HepG2 (cell line): Measurements from ENCODE around the gene HTATSF1. TPM values are rescaled to one million over a fixed set of nuclear protein-coding genes. Genes with fewer than 3 reads are reported as not detected.

Source experiments
- ATAC-seq: fragments of 200-7000 bp; cut with Tn5 transposase; 3 replicates; pipeline ENCODE4 v1.9.1; 2020; ENCODE audit warnings: mild to moderate bottlenecking, moderate library complexity
- BruUV-seq: library from RNA; stranded (reverse); fragments of 400-500 nt; replicated peaks from 2 replicates; lab custom pipeline; 2021; lab: Mats Ljungman, UMichigan
- CTCF ChIA-PET: fragments of 300-600 bp; formaldehyde crosslinking; extraction: SDS; loops from one replicate; lab custom pipeline; 2021; ENCODE audit warnings: low total read pairs, inconsistent platforms, low intra/inter-chr PET ratio; lab: Yijun Ruan, JAX
- POLR2A ChIA-PET: fragments of 350-600 bp; sonication (Branson Sonifier 250); formaldehyde crosslinking; loops from one replicate; lab custom pipeline; 2020; ENCODE audit warnings: antibody characterized with exemption, inconsistent platforms; lab: Yijun Ruan, JAX
- DNase-seq: peaks from one replicate; pipeline ENCODE4 v3.0.0-alpha.2; 2015; ENCODE audit warnings: low spot score
- FAIRE-seq: peaks from 3 replicates; lab custom pipeline; 2011; peaks lifted over from hg19 to GRCh38; lab: Jason Lieb, UNC
- H2AFZ ChIP-seq: one replicate; pipeline ENCODE4 v1.6.1; 2011; ENCODE audit warnings: low read length, inconsistent platforms
- H3K27ac ChIP-seq: fragments of 300-600 bp; 3 replicates; pipeline ENCODE4 v1.8.0; 2011; ENCODE audit warnings: mixed run types, mild to moderate bottlenecking, mixed read lengths, low read length, inconsistent platforms; ENCODE audit not compliant: insufficient read depth; ENCODE audit errors: extremely low read length
- H3K27me3 ChIP-seq, 2 experiments: fragments of 200-600 bp in 1 of 2; 2 replicates in 1 of 2; 3 replicates in 1 of 2; pipeline versions ENCODE4 v1.6.0 to v1.8.0; 2011; ENCODE audit warnings: low read length in 2 of 2, mild to moderate bottlenecking in 2 of 2, moderate library complexity in 2 of 2, inconsistent platforms in 1 of 2; ENCODE audit not compliant: insufficient read depth in 2 of 2, control insufficient read depth in 1 of 2
- H3K36me3 ChIP-seq, 2 experiments: fragments of 200-600 bp in 1 of 2; replicated peaks in 1 of 2; 2 replicates in 1 of 2; 3 replicates in 1 of 2; pipeline versions ENCODE4 v1.5.1 to v1.8.0; 2011; ENCODE audit warnings: low read length in 2 of 2, inconsistent platforms in 1 of 2; ENCODE audit not compliant: insufficient read depth in 2 of 2, control insufficient read depth in 1 of 2
- H3K4me1 ChIP-seq: 2 replicates; pipeline ENCODE4 v1.5.1; 2012; ENCODE audit warnings: low read length, inconsistent platforms; ENCODE audit not compliant: insufficient read depth
- H3K4me2 ChIP-seq: 2 replicates; pipeline ENCODE4 v1.6.0; 2011; ENCODE audit warnings: low read depth, low read length, inconsistent platforms
- H3K4me3 ChIP-seq, 3 experiments: fragments of 200-600 bp in 1 of 3; sonication (generic), shearing (Covaris generic) in 1 of 3; replicated peaks in 1 of 3; 2 replicates each; pipeline ENCODE4 v1.5.1; 2011 to 2016; ENCODE audit warnings: low read length in 3 of 3, inconsistent platforms in 2 of 3, low read depth in 2 of 3, mild to moderate bottlenecking in 2 of 3, control low read depth in 1 of 3, mixed read lengths in 1 of 3; ENCODE audit not compliant: insufficient read depth in 1 of 3
- H3K79me2 ChIP-seq: one replicate; pipeline ENCODE4 v1.6.1; 2011; ENCODE audit warnings: low read length, inconsistent platforms; ENCODE audit not compliant: insufficient read depth
- H3K9ac ChIP-seq: 2 replicates; pipeline ENCODE4 v1.6.0; 2011; ENCODE audit warnings: mild to moderate bottlenecking, low read depth, low read length, inconsistent platforms; ENCODE audit not compliant: insufficient read depth
- H3K9me3 ChIP-seq: 2 replicates; pipeline ENCODE4 v1.5.1; 2012; ENCODE audit warnings: mild to moderate bottlenecking, low read length
- H4K20me1 ChIP-seq: 2 replicates; pipeline ENCODE4 v1.6.0; 2011; ENCODE audit warnings: inconsistent platforms, mild to moderate bottlenecking, low read length, moderate library complexity; ENCODE audit not compliant: insufficient read depth
- DMTF1 ChIP-seq: sonication (generic); formaldehyde crosslinking; IDR thresholded peaks from 2 replicates; pipeline ENCODE4 v1.4.0; 2020; ENCODE audit warnings: mild to moderate bottlenecking, missing genetic modification reagents
- EHMT2 ChIP-seq: fragments of 200-600 bp; sonication (generic); IDR thresholded peaks from 2 replicates; pipeline ENCODE4 v1.7.0; 2017; ENCODE audit warnings: antibody characterized with exemption, low read depth, low read length, borderline replicate concordance
- ELF3 ChIP-seq: IDR thresholded peaks from 2 replicates; pipeline ENCODE4 v1.6.1; 2016; ENCODE audit warnings: missing genetic modification reagents, missing compliant biosample characterization
- FOXK1 ChIP-seq: sonication (generic); formaldehyde crosslinking; IDR thresholded peaks from 2 replicates; pipeline ENCODE4 v1.4.0; 2020; ENCODE audit warnings: low read depth, missing genetic modification reagents, borderline replicate concordance
- HINFP ChIP-seq: sonication (generic); formaldehyde crosslinking; IDR thresholded peaks from 2 replicates; pipeline ENCODE4 v1.4.0; 2020; ENCODE audit warnings: low read depth, mild to moderate bottlenecking, missing genetic modification reagents
- KAT8 ChIP-seq: IDR thresholded peaks from 2 replicates; pipeline ENCODE4 v1.6.1; 2016; ENCODE audit warnings: missing genetic modification reagents, missing compliant biosample characterization
- KDM2A ChIP-seq: sonication (generic); formaldehyde crosslinking; IDR thresholded peaks from 2 replicates; pipeline ENCODE4 v1.4.0; 2020; ENCODE audit warnings: low read depth, missing genetic modification reagents, borderline replicate concordance
- KLF13 ChIP-seq: sonication (generic); formaldehyde crosslinking; IDR thresholded peaks from 2 replicates; pipeline ENCODE4 v1.4.0; 2020; ENCODE audit warnings: mild to moderate bottlenecking, missing genetic modification reagents
- MIER2 ChIP-seq: IDR thresholded peaks from 2 replicates; pipeline ENCODE4 v1.6.1; 2016; ENCODE audit warnings: missing biosample characterization, missing genetic modification reagents
- MXD4 ChIP-seq: IDR thresholded peaks from 2 replicates; pipeline ENCODE4 v1.6.1; 2016; ENCODE audit warnings: mild to moderate bottlenecking, missing biosample characterization, missing genetic modification reagents
- RBM39 ChIP-seq: fragments of 200-400 bp; formaldehyde crosslinking; IDR thresholded peaks from one replicate; pipeline ENCODE4 v1.6.1; 2018; ENCODE audit warnings: antibody characterized with exemption, mild to moderate bottlenecking, low read depth, low read length; ENCODE audit not compliant: poor library complexity, severe bottlenecking
- U2AF2 ChIP-seq: fragments of 200-400 bp; formaldehyde crosslinking; IDR thresholded peaks from 2 replicates; pipeline ENCODE4 v1.6.1; 2017; ENCODE audit warnings: low read depth, mild to moderate bottlenecking, low read length
- ZBTB3 ChIP-seq: sonication (generic); formaldehyde crosslinking; IDR thresholded peaks from 2 replicates; pipeline ENCODE4 v1.4.0; 2020; ENCODE audit warnings: low read depth, mild to moderate bottlenecking, moderate library complexity, missing genetic modification reagents, borderline replicate concordance
- ZBTB46 ChIP-seq: sonication (generic); formaldehyde crosslinking; IDR thresholded peaks from 2 replicates; pipeline ENCODE4 v1.4.0; 2020; ENCODE audit warnings: mild to moderate bottlenecking, missing genetic modification reagents, borderline replicate concordance
- ZNF282 ChIP-seq: fragments of 450-650 bp; IDR thresholded peaks from 2 replicates; pipeline ENCODE4 v1.6.1; 2018; ENCODE audit not compliant: partially characterized antibody
- ZNF749 ChIP-seq: sonication (generic); formaldehyde crosslinking; IDR thresholded peaks from 2 replicates; pipeline ENCODE4 v1.8.0; 2022; ENCODE audit warnings: mild to moderate bottlenecking, missing genetic modification reagents, moderate library complexity, borderline replicate concordance
- WGBS: methylation state at CpG from one replicate; pipeline ENCODE4 v1.1.6; 2017; ENCODE audit warnings: low lambda C conversion rate; 5-methylcytosine and 5-hydroxymethylcytosine counted together
- in situ Hi-C: cut with HindIII; loops from 2 replicates; pipeline ENCODE4 v1.10.0; 2017; ENCODE audit warnings: low pct_unique_long_range_greater_than_20kb; ENCODE audit not compliant: extremely low pct_ligation_motif_present
- intact Hi-C: fragments of 100-400 bp; cut with micrococcal nuclease; formaldehyde crosslinking; loops from one replicate; pipeline ENCODE4 v1.10.0; 2022; ENCODE audit not compliant: unreplicated experiment
- polyA plus RNA-seq, 8 experiments: library from polyadenylated mRNA; depleted of rRNA in 3 of 8; stranded (reverse) in 7 of 8; unstranded in 1 of 8; fragments of >200 nt; fragmentation: Illumina TruSeq in 4 of 8; extraction: Trizol in 4 of 8; gene quantifications; 2 replicates each; pipeline versions ENCODE4 v1.2.1 to v1.2.3, GENCODE V29; 2011 to 2016; ENCODE audit warnings: low read depth in 4 of 8, missing spikeins in 1 of 8, mixed read lengths in 1 of 8; ENCODE audit not compliant: insufficient read depth in 1 of 8
- total RNA-seq, 5 experiments: library from RNA; depleted of rRNA; stranded (reverse); fragments of >200 nt; fragmentation: Illumina TruSeq; extraction: Trizol; gene quantifications; 2 replicates each; pipeline ENCODE4 v1.2.3, GENCODE V29; 2016; ENCODE audit warnings: low read depth in 1 of 5

The HTATSF1 gene
- total and polyA plus RNA-seq, 2 of the 13 experiments (the other 11 are each of a cell fraction or from before 2014, with no cell fraction given): 0.57 to 40.5 TPM

- H3K79me2 ChIP-seq: no peaks in the 10 kb centered on the region
- no peak overlapping the region for H3K4me2 ChIP-seq
- ATAC-seq (no peak), DNase-seq (no peak), FAIRE-seq (no peak)
- BruUV-seq: no TSS peak
- no peaks in the 10 kb centered on the region for H3K4me1 ChIP-seq
- no peaks in the 10 kb centered on the region for H4K20me1 ChIP-seq
- no peaks in the 10 kb centered on the region for H3K36me3 ChIP-seq
- H3K9ac ChIP-seq: no peak overlapping the region
- no peak overlapping the region for H2AFZ ChIP-seq
- no peaks in the 10 kb centered on the region for H3K27me3 ChIP-seq
- no peak for TF ChIP-seq ZBTB46 (CRISPR knock-in tag)
- no peak for TF ChIP-seq MIER2
- no peak for TF ChIP-seq KDM2A
- no peak for TF ChIP-seq KAT8 (CRISPR knock-in tag)
- no peak for TF ChIP-seq MXD4 (CRISPR knock-in tag)
- TF ChIP-seq DMTF1 (CRISPR knock-in tag): no peak
- no peak for TF ChIP-seq ELF3 (CRISPR knock-in tag)
- no peak for TF ChIP-seq ZBTB3 (CRISPR knock-in tag)
- TF ChIP-seq U2AF2: no peak
- TF ChIP-seq ZNF749 (CRISPR knock-in tag): no peak
- TF ChIP-seq HINFP (CRISPR knock-in tag): no peak
- no peak for TF ChIP-seq ZNF282
- TF ChIP-seq KLF13 (CRISPR knock-in tag): no peak
- TF ChIP-seq EHMT2: no peak
- TF ChIP-seq FOXK1 (CRISPR knock-in tag): no peak
- TF ChIP-seq RBM39: no peak
- CTCF ChIA-PET: no interaction called here
- POLR2A ChIA-PET: no interaction called here
- 33% methylated on average over 1 of the region's 4 CpGs for WGBS
- H3K27ac ChIP-seq: no peak overlapping the region
- no peaks in the 10 kb centered on the region for H3K9me3 ChIP-seq
- no peak overlapping the region for H3K4me3 ChIP-seq
- in situ Hi-C loops: no loop called here
- intact Hi-C loops: no loop called here
Observed at GRCh38 chrX:136480383-136480782, 17.0 kb upstream of the HTATSF1 start.
